GM23248 (cell line): Measurements from ENCODE around the gene DDX31.

Experiments
- EZH2 ChIP-seq: fragments of 200-600 bp; sonication (generic); IDR thresholded peaks from 2 replicates; pipeline ENCODE4 v1.6.1; 2018; ENCODE audit warnings: antibody characterized with exemption, mild to moderate bottlenecking; ENCODE audit not compliant: insufficient read depth, poor library complexity, severe bottlenecking
- EZH2phosphoT487 ChIP-seq: fragments of 200-600 bp; sonication (generic); IDR thresholded peaks from 2 replicates; pipeline ENCODE4 v1.6.1; 2018; ENCODE audit warnings: antibody characterized with exemption, moderate library complexity, mild to moderate bottlenecking, low read depth; ENCODE audit not compliant: insufficient read depth

DNA sequence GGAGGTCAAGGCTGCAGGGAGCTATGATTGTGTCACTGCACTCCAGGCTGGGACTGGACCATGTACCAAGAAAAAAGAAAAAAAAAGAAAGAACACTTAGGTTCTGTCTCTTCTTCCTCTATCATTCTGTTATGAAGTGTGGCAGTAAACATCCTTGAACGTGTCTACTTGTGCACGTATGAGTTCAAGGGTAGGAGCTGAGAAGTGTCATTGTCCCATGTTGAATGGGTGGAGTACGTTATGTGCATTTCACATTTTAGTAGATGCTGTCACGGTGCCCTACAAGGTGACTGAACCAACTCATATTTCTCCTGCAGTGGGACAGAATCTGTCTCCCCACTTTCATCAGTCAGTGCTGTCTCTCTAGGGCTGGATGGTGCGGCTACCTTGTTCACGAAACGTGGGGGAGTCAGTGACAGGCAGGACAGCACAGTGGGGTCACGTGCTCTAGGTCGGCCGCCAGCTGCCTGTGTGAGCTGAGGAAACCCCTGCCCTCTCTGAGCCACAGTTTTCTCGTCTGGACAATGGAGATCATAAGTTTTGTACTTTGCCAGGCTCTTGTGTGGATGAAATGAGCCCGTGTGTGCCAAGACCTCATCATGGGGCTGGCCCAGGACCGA lies 47.7 kb upstream of the DDX31 start:
- no peak for TF ChIP-seq EZH2
- TF ChIP-seq EZH2phosphoT487 = no peak
